ENCODE measurements around the gene NCSTN.

GRCh38 chr1:160377585-160378206, 34.5 kb downstream of the NCSTN start:
- TF ChIP-seq POLR2A (IDR thresholded peaks at IDR 0.05; ENCODE audit: low read length) (no peak), GATA1 (IDR thresholded peaks at IDR 0.05; ENCODE audit: low read depth, low read length) (no peak)
